IPS-11a (cell line): Measurements from ENCODE around the gene LY9.
"Not testable (repeated sequence)": the region's sequence is repeated elsewhere in the genome, so short reads cannot be mapped to it uniquely, and the experiment has no call there.

ENCODE experiments used
- H3K4me3 ChIP-seq: one replicate; pipeline ENCODE4 v1.5.1; 2013; ENCODE audit warnings: low read depth, low read length, control low read depth

The LY9 gene

GRCh38 chr1:160863061-160863773, 67.2 kb downstream of the LY9 start:
- H3K4me3 ChIP-seq, result no peak overlapping the region

- no peak overlapping the region for H3K4me3 ChIP-seq
Measured at GRCh38 chr1:160863774-160864131, 67.8 kb downstream of the LY9 start.

DNA sequence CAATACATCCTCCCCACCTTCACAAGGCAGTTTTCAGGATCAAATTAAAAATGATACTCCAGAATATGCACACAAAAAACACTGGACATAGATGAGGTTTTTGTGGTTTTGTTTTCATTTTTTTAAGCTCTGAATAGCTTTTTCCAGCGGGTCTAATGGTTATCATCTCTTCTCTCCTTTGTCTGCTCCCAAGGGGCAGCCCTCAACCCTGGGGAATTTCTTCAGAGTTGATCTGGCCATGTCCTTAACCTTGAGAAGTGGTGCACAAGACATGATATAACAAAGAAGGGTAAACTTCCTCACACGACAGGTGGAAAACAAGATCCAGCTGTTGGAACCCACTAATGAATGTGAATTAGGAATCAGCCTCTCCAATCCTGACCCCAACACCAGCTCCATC, 68.2 kb downstream of the LY9 start:
- H3K4me3 ChIP-seq, result no peak overlapping the region

GRCh38 chr1:160865337-160865736, 69.4 kb downstream of the LY9 start:
- no peak overlapping the region for H3K4me3 ChIP-seq

DNA sequence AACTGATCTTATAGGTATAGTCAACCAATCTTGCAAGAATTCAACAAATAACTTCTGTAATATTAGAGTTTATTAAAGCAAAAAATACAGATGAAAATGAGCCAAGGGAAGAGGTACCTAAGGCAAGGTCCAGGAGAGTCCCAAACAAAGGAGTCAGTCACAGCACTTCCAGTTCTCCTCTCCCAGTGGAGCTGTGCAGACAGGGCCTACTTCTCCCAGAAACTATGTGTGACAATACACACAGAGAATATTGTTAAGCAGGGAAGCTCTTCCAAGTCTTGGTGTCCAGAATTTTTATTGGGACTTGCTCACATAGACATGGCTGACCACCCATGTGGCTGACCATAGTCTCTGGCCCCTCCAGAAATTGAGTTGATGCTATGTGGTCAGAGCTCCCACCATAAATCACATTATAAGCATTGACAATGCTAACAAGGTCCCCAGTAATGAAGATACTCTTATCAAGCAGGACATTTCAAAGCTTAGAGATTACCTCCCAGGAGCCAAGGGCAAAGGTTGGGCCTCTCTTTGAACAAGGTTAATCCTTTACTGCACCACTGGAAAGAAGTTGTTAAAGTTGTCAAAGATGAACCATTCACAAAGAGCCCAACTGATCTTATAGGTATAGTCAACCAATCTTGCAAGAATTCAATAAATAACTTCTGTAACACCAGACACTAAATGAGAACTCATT, 70.2 kb downstream of the LY9 start:
- H3K4me3 ChIP-seq, result no peak overlapping the region

DNA sequence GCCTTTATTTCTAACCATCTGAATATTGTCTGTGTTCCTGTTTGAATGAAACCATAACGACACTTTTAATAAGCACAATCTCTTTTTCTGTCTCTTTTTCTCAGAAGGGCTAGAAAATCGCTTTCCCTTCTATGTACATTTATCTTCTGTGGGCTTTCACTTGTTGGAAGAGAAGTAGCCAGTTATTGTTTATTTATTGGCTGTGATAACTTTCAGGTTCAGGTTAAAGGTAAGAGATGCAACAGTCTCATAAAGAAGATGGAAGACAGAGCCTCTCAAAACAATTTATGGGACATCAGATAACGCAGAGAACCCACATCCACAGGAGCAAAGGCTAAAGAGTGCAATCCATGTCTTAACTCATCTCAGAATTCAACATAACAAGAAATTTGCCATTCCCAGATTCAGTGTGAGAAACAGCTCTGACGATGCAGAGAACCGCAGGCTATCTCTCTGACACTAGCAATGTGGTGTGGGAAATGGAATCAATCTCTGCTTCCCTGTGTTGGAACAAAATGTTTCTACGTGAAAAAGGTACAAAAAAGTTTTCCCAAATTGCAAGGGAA, 70.8 kb downstream of the LY9 start:
- H3K4me3 ChIP-seq, result no peak overlapping the region

DNA sequence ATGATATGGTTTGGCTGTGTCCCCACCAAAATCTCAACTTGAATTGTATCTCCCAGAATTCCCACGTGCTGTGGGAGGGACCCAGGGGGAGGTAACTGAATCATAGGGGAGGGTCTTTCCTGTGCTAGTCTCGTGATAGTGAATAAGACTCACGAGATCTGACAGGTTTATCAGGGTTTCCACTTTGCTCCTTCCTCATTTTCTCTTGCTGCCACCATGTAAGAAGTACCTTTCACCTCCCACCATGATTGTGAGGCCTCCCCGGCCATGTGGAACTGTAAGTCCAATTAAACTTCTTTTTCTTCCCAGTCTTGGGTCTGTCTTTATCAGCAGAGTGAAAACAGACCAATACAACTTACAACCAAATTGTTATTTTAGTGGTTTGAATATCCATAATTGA, 71.7 kb downstream of the LY9 start:
- not testable (repeated sequence) for H3K4me3 ChIP-seq

- no peak overlapping the region for H3K4me3 ChIP-seq
Measured at GRCh38 chr1:160868141-160868540, 72.2 kb downstream of the LY9 start.

DNA sequence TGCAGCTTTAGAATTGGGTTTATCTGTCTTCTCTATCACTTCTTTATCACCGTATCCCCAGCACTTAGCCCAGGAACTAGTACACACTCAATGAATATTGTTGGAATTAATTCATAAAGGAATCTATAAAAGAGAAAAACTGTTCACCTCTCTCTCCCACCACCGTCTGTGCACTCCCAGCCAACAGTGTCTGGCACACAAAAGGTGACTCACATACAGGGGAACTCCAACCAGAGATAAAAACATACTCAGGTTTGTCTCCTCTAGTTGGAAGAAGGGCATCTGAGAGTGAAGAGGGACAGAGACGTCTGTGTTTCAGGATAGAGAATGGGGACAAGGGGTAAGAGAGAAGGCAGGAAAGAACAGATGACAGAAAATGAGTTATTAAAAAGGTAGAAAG, 79.0 kb downstream of the LY9 start:
- no peak overlapping the region for H3K4me3 ChIP-seq

- H3K4me3 ChIP-seq, result not testable (repeated sequence)
Measured at GRCh38 chr1:160875591-160875990, 79.6 kb downstream of the LY9 start.

GRCh38 chr1:160876311-160876710, 80.3 kb downstream of the LY9 start:
- H3K4me3 ChIP-seq, result no peak overlapping the region

DNA sequence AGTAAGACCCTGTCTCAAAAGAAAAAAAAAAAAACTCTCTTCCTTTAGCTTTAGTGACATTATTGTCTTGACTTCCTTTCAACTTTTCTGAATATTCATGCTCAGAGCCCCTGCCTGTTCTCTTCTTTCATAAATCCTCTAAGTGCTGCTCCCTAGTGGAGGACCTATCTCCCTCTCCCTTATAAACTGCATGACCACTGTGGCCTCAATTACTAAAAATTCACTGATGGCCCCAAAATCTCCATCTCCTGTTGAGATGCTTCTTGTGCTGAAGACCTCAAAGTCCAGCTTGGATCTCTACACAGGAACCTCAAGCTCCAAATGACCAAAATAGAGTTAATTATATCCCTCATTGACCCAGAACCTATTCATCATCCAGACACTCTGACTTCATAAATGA, 81.2 kb downstream of the LY9 start:
- no peak overlapping the region for H3K4me3 ChIP-seq
